Vagina (tissue), 2 donors: ENCODE results near the gene RNU1-3.
"Not testable (repeated sequence)": the region's sequence is repeated elsewhere in the genome, so short reads cannot be mapped to it uniquely, and the experiment has no call there.

Experiments
- POLR2A ChIP-seq, 2 donors: fragments of 450-650 bp; IDR thresholded peaks; one replicate each; pipeline ENCODE4 v1.6.1; 2017; ENCODE audit warnings: antibody characterized with exemption in 2 of 2, mild to moderate bottlenecking in 2 of 2, moderate library complexity in 2 of 2
- POLR2AphosphoS5 ChIP-seq, 2 donors: sonication (generic); formaldehyde crosslinking; IDR thresholded peaks; one replicate each; pipeline ENCODE4 v1.9.0; 2017; ENCODE audit warnings: antibody characterized with exemption in 2 of 2, mild to moderate bottlenecking in 2 of 2, low read depth in 1 of 2; ENCODE audit not compliant: insufficient read depth in 1 of 2
- TF ChIP-seq, protein P1 (sequence below), 3 experiments: fragments of 450-650 bp in 2 of 3; fragments of 200-600 bp in 1 of 3; sonication (generic) in 1 of 3; IDR thresholded peaks; one replicate each; pipeline ENCODE4 v1.5.1; 2017 to 2019; ENCODE audit warnings: antibody characterized with exemption in 3 of 3, mild to moderate bottlenecking in 2 of 3, moderate library complexity in 2 of 3

DNA sequence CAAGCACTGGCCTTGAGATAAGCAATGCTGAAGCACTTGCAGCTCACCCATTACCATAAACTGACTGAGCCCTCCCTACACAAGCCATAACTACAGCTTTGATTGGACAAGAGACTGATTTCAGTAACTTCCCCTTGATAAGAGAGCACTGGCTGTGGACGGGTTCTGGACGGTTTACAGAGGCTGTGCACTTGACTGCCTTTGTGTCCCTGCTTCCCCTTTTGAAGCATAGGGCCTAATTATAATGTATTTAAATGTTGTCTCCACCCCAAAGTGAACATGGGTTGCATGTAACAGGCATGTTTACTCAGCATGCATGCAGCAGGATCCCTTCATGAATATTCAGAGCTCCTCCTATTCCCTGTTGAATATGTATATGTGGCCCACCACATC is 8.4 kb upstream of the RNU1-3 start:
- TF ChIP-seq, protein P1, sequence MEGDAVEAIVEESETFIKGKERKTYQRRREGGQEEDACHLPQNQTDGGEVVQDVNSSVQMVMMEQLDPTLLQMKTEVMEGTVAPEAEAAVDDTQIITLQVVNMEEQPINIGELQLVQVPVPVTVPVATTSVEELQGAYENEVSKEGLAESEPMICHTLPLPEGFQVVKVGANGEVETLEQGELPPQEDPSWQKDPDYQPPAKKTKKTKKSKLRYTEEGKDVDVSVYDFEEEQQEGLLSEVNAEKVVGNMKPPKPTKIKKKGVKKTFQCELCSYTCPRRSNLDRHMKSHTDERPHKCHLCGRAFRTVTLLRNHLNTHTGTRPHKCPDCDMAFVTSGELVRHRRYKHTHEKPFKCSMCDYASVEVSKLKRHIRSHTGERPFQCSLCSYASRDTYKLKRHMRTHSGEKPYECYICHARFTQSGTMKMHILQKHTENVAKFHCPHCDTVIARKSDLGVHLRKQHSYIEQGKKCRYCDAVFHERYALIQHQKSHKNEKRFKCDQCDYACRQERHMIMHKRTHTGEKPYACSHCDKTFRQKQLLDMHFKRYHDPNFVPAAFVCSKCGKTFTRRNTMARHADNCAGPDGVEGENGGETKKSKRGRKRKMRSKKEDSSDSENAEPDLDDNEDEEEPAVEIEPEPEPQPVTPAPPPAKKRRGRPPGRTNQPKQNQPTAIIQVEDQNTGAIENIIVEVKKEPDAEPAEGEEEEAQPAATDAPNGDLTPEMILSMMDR (IDR thresholded peaks at IDR 0.05), result not testable (repeated sequence)
- not testable (repeated sequence) for TF ChIP-seq POLR2A (IDR thresholded peaks at IDR 0.05); POLR2AphosphoS5 (IDR thresholded peaks at IDR 0.05; ENCODE audit: insufficient read depth in 1 of 2, low read depth in 1 of 2)
